D341Med (cell line): ENCODE results near the gene MSL3B.
A peak's percentile ranks its signal among the peaks of the same experiment; 100 is the strongest.

Experiments
- DNase-seq: peaks from one replicate; pipeline ENCODE4 v3.0.0; 2012; ENCODE audit warnings: low spot score

Gene MSL3B

DNA sequence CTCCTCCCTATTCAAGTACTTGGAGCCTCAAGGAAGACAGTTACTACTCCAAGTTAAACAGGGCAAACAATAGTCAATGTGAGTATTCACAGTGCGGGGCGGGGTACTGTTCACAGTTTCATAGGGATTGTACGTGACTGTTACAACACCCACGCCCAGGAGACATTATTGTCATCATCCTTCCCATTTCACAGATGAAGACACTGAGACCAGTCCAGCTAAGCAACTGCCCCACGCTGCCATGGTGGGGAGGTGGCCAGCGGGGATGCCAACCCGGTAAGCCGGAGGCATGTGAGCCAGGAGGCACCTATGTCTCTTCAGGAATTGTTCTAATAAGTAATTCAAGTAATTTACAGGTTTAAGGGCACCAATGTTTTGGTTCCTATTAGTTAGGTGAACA lies 14.8 kb downstream of the MSL3B start:
- DNase-seq = no peak

DNA sequence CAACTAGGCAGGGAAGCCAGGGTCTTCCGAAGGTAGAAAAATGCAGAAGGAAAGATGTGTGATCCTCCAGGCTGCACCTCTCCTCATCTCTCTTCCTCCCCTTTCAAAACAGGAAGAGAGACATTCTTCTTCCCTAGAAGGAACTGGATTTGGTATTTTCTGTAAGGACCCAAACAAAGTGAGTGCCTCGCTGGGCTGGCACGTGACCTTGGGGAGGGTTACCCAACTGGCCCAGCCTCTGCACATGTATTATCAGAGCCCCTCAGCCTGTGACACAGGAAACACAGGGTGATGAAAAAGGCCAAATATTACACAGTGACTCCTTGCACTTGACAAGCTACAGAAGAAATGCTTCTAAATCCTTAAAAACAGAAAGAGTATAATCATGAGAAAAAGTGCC lies 16.1 kb downstream of the MSL3B start:
- DNase-seq = no peak

- no peak for DNase-seq
Observed at GRCh38 chr2:233851169-233851568, 17.0 kb downstream of the MSL3B start.

GRCh38 chr2:233850745-233851144 lies 17.4 kb downstream of the MSL3B start:
- DNase-seq = no peak

DNA sequence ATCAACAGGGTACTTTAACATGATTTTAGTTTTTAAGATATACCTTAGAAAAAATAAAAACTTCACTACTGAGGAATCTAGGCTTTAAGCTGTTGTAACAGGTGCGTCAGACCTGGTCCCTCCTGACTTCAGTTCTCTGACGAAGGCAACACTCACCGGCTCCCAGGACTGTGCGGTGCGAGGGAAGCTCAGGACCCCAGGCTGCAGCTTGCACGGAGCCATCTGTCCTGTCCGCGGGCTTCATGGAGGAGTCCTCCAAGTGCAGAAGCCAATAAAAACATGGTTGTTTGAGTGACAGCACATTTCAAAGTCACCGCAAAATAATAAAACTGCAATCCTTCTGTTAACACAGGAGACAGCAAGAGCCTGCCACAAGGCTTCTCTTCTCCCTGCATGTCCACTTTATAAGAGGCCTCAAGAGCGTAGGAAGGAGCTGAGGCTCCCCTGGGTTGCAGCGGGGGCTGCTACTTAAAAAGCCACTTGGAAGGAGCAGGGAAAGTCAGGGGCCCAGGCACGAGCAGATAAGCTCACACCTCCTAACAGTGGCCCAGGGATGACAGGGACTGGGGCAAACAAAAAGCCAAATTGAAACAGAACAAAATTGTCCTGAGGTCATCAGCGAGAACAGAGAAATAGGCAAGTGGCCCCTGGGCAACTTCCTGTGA lies 18.4 kb downstream of the MSL3B start:
- DNase-seq = no peak

GRCh38 chr2:233848276-233848675 lies 19.9 kb downstream of the MSL3B start:
- no peak for DNase-seq

DNA sequence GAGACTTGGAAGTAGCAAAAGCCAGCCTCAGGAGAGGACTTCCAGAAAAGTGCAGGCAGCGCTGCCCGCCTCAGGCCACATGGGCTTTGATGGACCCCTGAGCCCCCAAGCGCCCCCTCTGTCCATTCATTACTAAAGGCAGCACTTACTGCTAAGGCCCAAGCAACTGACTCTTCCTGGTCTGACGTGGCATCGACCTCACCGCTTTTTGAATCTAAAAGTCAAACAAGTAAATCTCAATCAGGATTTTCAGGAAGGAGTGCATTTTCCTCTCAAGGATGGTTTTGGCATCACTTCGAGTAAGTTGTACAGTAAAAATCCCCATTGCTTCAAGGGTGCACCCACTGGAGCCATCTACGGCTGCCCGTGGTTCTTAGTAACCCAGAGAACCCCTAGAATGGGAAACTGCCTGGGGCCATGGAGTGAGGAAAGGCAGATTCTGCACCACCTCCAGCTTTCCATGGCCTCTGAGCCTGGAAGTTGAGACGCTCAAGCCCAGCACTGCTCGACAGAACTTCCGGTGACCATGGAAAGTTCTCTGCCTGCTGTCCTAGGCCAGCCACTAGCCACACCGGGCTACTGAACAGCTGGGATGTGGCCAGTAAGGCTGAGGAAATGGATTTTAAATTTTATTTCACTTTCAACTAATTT lies 20.8 kb downstream of the MSL3B start:
- DNase-seq = no peak

DNA sequence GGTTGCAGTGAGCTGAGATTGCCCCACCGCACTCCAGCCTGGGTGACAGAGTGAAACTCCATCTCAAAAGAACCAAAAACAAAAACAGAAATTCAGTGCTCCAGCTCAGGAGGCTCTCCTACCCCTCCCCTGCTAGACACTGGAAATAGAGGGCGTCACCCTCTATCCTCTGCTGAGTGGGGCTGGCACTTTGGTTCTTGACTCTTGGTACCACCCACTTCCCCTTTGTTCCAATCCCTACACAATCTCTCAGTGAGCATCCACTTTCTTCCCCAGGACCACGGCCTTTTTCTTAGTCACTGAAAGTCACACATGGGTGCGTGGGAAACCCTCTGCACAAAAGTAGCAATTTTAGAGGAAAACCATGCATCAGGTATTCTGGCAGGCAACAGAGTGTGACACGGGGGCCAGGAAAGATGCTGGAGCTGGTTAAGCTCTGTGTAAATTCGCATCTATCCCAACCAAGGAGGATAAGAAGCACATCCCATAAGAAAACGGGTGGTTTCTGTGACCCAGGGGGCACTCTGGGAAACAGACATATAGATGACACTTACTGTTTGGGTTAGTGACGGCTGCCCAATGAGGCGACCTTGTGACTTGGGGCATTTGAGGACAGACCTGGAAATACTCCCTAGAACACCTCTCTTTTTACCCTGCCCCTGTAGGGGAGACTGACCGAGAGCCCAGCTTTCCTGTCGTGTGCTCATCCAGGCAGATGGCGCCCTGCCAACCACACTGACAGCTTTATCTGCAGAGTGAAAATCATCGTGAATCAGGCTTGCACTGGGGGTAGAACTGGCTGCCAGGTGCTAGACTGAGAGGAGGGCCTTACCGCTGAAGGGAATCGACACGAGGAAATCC lies 21.6 kb downstream of the MSL3B start:
- DNase-seq = no peak

GRCh38 chr2:233845301-233846060 lies 22.7 kb downstream of the MSL3B start:
- no peak for DNase-seq

- no peak for DNase-seq
Observed at GRCh38 chr2:233844836-233845235, 23.4 kb downstream of the MSL3B start.

GRCh38 chr2:233844064-233844807 lies 23.9 kb downstream of the MSL3B start:
- DNase-seq = no peak

GRCh38 chr2:233841183-233841582 lies 27.0 kb downstream of the MSL3B start:
- DNase-seq = no peak

DNA sequence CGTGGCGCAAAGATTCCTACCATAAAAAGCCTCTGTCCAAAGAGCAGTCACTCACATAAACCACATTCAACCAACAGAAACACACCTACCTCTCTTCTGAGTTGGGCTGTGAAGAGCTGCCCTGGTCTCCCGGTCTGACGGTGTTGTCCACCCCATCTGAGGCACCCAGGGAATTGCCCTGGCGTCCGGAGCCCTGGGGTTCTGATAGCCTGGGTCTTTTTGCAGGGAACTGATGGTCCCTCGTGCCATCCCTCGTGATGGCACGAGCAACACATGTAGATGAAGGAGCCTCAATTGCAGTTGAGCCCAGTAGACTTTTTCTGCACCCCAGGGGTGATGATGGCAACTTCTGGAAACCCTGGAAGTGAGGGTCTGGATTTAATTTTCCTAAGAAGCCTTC lies 27.7 kb downstream of the MSL3B start:
- peak; percentile 5 for DNase-seq

- DNase-seq = no peak
Observed at GRCh38 chr2:233839447-233839820, 28.8 kb downstream of the MSL3B start.

DNA sequence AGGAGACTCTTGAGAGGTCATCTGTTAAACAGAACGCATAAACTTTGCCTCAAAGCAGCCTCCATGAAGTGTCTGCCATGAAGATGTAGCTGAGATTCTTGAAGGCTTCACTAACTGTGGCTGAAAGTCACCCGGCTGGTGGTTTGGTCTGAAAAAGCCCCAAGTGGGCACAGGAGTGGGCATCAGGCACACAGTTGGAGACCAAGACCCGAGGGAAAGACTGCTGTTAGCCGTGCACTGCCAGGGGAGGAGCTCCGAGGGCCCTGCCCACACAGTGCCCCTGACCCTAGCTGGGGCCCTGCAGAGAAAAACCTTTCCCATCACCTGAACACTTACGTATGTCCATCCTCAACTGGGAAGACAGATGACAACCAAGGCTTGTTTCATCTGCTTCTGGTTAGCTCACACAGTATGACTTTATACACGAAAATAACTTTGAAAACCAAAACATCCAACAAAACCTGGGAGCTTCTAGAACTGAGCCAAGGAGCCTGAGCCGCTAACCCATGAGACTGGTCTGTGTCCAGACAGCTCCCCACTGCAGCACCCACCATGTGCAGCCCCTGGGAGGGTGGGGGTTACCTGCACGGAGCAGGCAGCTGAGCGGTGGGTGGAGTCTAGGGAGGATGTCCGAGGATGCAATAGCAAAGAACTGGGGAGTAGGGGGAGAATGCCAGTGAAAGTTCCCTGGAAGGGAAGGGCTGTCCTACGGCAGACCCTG lies 29.3 kb downstream of the MSL3B start:
- DNase-seq = no peak

DNA sequence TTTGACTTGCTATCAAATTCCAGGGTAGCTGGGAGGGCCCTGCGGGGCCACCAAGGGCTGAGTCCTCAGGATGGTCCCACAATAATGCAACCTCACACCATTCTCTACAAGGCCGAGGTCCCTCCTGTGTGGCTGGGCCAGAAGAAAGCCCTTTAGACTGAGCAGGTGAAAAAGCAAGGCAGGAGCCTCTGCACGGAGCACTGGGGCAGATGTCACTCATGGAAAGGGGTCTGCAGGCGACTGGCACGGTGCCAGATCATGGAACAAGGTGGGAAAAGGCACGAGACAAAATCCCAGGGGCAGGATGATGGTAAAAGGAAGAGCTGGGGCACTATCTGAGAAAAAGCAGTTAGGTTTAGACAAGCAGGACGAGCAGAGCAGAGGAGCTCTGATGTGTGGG lies 29.9 kb downstream of the MSL3B start:
- DNase-seq = no peak

DNA sequence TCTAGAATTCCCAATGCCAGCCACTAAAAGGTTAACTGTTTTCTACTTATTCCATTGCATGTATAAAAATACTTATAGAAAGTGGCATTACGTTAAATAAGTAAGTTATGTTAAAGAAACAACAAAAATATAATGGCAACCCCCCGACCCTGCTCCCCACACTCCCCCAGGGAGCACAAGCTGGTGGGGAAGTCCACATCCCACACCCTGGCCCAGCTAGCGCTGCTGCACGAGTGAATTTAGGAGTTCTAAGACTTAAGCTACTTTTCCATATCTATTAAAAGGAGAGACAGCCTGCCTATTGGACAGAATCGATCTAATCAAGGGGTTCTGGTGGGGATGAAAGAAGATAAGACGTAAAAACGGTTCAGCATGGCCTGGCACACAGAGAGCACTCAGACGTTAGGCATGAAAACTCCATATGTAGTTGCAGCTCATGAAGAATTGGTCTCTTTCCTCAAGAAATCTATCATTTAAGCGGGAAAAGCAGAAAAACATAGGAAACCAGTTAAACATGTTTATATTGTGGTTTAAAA lies 30.4 kb downstream of the MSL3B start:
- DNase-seq = no peak

DNA sequence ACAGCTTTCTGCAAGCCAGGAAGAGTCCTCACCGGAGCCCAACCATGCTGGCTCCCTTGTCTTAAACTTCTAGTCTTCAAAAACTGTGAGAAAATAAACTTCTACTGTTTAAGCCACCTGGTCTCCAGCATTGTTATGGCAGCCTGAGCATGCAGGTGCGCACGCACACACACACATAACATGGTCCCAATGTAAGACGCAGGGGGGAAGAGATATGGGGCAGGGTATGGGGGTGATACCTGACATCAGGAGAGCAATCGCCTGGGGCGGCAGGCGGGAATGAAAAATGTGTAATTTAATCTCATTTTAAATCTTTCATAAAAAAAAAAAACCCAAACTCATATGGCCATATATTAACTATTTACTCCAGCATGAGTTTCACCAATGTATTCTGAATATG lies 31.8 kb downstream of the MSL3B start:
- no peak for DNase-seq

DNA sequence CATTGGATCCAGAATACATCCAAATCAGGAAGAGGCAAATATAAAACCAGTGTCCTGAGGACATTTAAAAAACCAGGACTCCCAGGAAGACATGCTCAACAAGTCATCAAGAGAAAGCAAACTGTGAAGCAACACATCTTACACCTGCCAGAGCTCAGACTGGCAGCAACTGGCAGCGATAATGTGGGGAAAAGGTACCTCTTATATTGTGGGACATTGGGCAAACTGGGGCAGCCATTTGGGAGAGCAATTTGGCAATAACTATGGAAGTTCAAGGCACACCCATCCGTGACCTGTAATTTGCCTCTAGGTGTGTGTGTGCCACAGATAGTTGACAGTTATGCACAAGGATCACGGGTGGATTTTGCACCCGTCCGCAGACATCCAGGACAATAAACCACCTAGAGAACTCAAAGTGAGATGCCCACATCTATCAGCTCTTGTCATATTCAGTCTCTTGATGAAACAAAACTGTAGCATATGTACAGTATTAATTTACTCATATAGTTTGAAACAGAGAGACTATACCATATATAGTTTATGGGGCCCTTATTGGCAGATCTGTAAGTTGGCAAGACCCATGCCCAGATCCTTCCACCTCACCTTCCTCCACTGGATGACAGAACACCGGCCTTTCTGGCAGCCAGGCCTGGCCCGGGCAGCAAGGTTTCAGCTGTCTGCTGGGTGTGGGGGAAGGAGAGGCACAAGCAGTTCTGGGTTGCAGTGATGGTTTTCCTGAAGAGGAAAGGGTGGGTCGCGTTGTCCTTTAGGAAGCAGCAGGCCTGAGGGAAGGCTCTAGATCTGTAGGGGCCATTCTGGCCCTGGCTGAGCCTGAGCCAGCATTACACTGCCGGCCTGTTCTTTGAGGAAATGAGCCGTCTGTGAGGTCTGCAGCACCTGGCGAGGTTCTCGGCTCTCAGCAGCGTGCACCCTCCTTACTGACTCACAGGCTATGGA lies 32.7 kb downstream of the MSL3B start:
- DNase-seq = no peak

- DNase-seq = no peak
Observed at GRCh38 chr2:233833345-233833744, 34.8 kb downstream of the MSL3B start.
